Stimulated activated CD8-positive, alpha-beta memory T cell treated with anti-CD3 and anti-CD28 coated beads, Interleukin-12 subunit alpha, Interleukin-12 subunit beta, amount 100 ng/mL, for 4 hours (primary cell): ENCODE measurements around the gene RAB6B.

Experiments used
- DNase-seq: peaks from one replicate; pipeline ENCODE4 v3.0.0-alpha.2; 2020; ENCODE audit warnings: low read depth

The RAB6B gene

DNA sequence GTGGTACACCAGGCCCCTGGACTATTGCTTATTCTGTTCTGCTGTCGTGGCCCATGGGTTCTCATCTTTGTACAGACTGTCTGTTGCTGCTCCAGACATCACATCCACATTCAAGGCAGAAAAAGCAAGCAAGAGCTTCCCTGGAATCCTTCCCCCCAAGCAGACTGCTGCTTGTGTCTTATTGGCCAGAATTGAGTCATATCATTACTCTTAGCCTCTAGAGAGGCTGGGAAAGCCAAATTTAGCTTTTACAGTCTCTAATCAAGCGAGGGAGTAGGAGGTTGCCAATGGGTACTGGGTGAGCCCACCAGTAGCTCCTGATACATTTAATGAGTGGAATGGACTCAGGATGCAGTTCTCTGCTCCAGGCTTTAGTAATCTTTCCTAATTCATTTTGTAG is 39.4 kb downstream of the RAB6B start:
- DNase-seq, result no peak

DNA sequence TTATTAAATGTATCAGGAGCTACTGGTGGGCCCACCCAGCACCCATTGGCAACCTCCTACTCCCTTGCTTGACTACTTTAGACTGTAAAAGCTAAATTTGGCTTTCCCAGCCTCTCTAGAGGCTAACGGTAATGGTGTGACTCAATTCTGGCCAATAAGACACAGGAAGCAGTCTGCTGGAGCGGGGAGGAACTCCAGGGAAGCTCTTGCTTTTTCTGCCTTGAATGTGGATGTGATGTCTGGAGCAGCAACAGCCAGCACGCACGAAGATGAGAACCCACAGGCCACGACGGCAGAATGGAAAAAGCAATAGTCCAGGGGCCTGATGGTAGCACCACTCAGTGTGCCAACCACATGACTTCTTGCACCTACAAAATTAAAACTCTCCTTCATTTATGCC is 39.9 kb downstream of the RAB6B start:
- no peak for DNase-seq

DNA sequence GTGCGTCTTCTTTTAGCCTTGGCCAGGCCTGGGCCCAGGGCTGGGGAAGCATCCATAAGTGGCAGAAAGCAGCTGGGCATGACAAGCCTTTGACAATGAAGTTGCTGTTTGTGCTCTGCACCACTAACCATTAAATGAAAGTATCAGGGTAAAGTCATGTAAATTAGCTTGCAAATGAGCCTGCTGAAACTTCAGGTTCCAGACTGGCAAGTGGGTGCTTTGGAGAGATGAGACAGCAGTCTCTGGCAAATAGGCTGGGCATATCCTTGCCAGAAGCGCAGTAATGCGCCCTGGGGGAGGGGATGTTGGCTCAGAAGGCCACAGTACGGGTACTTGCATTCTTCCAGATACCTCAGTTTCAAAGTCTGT is 40.7 kb downstream of the RAB6B start:
- DNase-seq, result no peak

DNA sequence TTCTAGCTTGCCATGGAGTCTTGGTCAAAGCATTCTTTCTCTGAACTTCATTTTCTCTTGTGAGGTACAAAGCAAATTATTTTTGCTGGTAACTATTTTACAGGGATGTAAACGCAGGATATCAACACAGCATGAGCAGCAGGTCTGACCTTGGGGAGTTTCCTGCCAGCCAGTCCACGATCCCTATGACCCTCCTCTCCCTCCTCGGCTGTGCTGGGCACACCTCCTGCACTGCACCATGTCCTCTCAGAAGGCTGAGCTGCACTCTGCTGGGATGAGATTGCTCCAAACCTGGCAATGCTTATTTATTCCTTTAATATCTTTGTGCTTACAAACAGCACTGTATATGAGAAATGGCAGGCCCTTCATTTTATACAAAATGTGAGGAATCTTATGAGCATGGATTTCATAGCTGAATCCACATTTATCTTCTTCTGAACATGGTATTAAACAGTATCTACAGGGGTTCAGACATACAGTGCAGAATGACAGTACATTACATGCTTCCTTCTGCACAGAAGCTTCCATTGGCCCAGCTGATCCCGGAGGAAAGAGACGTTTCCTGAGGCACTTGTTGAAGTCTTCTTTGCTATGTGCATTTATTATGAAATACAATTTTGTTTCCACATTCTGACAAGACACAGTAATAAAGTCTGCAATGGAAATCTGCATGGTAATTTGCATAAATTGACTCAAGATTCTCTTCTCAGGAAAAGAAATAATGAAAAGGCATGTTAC is 41.2 kb downstream of the RAB6B start:
- no peak for DNase-seq

- no peak for DNase-seq
These were observed 41.8 kb downstream of the RAB6B start for GRCh38 chr3:133853925-133854227.

- DNase-seq, result no peak
These were observed 42.4 kb downstream of the RAB6B start for GRCh38 chr3:133853063-133853924.

GRCh38 chr3:133851931-133852330 is 43.8 kb downstream of the RAB6B start:
- DNase-seq, result no peak

DNA sequence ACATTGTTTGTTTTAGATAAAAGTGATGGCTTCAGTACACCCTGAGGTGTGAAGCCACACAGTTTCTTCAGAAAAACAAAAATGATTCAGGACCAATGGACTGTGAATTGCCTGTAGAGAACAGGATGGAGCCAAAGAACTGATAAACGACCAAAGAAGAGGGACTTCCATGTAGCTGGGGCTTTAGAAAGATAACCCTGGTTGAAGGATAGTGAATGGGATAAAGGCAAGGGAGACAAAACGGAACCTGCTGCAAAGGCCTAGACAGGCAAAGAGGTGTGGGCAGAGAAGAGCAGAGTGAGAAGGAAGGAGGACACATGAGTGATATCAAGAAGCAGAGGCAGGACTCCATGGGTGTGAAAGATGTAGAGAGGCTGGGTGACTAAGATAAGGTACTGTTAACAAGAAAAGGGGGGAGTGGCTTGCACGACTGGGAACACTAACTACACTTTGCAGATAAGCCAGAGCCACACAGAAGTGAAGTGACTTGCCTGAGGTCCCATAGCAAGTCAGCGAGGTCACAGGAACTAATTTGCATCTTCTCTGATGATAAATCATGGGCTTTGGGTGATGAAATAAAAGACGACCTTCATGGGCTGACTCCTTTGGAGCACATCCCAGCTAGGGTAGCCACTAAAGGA is 44.3 kb downstream of the RAB6B start:
- no peak for DNase-seq

GRCh38 chr3:133850034-133850433 is 45.6 kb downstream of the RAB6B start:
- DNase-seq, result no peak

- no peak for DNase-seq
These were observed 46.3 kb downstream of the RAB6B start for GRCh38 chr3:133849346-133849745.

DNA sequence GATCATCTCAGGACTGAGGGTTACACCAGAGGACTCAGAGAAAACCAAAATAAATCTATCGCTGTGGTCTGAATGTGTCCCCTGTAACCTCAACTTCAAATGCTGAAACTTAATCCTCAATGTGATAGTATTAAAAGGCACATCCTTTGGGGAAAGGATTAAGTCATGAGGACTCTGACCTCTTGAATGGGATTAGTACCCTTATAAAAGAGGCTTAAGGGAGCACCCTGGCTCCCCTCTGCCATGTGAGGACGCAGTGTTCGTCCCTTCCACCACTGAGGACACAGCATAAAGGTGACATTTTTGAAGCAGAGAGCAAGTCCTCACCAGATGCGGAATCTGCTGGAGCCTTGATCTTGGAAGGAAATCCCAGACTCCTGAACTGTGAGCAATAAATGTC is 50.6 kb downstream of the RAB6B start:
- DNase-seq, result no peak

GRCh38 chr3:133843634-133844033 is 52.0 kb downstream of the RAB6B start:
- no peak for DNase-seq

DNA sequence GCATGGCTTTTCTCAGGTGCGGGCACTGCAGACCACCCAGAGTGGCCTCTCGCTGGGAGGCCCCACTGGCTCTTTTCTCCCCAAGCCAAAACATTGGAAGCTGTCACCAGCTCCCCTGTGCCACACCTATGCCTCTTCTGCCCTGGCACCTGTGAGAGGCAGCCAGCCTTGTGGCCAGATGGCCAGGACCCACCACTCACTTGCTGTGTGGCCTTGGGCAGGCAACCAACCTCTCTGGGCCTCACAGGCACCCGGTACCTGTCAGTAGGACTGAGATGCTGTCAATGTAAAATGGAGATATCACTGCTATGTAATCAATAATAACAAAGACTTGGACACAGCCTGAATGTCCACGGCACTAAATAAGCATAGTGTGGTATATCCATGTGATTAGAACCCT is 53.5 kb downstream of the RAB6B start:
- DNase-seq, result no peak

DNA sequence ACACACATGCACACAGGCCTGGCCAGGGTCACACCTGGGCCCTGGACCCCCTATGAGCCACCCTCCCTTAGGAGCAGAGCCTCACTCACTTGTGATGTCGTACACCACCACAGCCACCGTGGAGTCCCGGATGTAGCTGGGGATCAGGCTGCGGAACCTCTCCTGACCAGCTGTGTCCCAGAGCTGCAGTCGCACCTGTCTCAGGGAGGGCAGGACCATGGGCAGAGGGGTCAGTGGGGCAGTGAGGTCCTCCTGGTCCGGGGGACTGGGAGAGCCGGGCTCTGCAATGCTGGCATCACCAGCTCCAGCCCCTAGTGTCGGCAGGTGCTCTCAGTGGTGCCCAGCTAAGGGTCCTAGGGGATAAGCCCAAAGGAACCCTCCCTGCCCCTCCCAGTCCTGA is 54.5 kb downstream of the RAB6B start:
- no peak for DNase-seq

- DNase-seq, result no peak
These were observed 54.9 kb downstream of the RAB6B start for GRCh38 chr3:133840767-133841166.

DNA sequence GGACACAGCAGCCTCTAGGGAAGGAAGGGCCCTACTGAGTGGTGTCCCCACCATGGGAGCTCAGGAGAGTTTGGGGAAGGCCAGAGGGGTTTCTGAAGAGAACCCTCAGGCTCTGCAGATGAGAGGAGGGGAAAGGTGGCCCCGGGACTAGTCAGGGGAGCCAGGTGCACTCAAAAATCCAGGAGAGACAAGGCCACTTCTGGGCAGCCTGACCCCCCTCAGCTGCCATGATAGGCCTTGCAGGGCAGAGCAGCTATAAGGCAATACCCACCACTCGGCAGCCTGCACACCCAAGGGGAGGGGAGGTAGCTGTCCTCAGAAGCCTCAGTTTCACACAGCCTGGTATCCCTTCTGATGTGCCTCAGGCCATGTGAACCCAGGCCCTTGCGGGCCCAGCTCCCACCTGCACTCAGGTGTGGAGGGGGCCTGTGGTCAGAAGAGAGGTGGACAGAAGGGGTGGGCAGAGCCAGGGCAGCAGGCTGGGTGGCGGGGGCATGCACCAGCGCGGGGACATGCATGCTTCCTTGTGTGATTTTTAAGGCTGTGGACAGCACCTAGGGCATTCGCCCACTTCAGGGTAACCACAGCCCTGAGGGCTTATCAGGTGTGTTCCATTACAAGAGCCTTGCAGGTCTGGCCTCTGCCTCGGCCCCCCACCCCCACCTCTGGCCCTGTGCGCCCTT is 55.5 kb downstream of the RAB6B start:
- DNase-seq, result no peak

- DNase-seq, result no peak
These were observed 56.5 kb downstream of the RAB6B start for GRCh38 chr3:133838916-133839800.

GRCh38 chr3:133838296-133838789 is 57.3 kb downstream of the RAB6B start:
- DNase-seq, result no peak

- DNase-seq, result no peak
These were observed 58.0 kb downstream of the RAB6B start for GRCh38 chr3:133837487-133838295.

DNA sequence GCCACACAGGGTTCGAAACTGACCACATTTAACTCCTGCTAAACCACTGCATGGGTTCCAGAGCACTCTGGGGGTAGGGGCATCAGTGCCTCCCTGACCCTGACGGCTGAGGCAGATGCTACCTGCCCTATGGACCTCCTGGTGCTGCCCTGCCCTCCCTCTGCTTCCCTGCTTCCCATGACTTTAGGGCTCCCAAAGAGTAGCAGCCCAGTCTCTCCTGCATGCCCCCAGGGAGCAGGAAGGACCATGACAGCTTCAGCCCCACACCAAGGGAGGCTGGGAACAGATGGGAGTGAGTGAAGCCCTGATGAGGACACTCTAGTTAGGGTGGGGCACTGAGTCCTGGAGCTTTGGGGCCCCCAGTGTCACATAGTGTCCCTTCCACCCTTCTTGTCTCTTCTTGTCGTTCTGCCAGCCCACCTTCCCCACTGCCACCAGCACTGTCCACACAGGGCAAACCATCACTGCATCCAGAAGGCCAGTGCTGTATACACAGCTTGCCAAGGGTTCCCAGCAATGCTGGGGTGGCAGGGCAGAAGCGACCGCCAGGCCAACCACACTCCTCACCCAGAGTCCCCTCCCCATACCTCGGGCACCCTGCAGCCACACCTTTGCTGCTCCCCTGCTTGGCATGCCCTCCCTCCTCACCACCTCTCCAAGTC is 59.1 kb downstream of the RAB6B start:
- no peak for DNase-seq
